Activated T-cell treated with anti-CD3 and anti-CD28 coated beads, Interleukin-2, amount 50 U/mL, for 24 hours (primary cell): ENCODE measurements around the gene SLC2A1.

Source experiments
- DNase-seq: peaks from one replicate; pipeline ENCODE4 v3.0.0-alpha.2; 2020
- H3K27ac Mint-ChIP-seq: 2 replicates; pipeline ENCODE4 v1.8.0; 2020; ENCODE audit warnings: mild to moderate bottlenecking, mixed read lengths
- H3K27me3 Mint-ChIP-seq: 2 replicates; pipeline ENCODE4 v1.8.0; 2020; ENCODE audit warnings: mixed read lengths
- H3K36me3 Mint-ChIP-seq: 2 replicates; pipeline ENCODE4 v1.8.0; 2020; ENCODE audit warnings: low read depth, mixed read lengths
- H3K4me1 Mint-ChIP-seq: 2 replicates; pipeline ENCODE4 v1.8.0; 2020; ENCODE audit warnings: low read depth, mixed read lengths
- H3K4me3 Mint-ChIP-seq: 2 replicates; pipeline ENCODE4 v1.8.0; 2020; ENCODE audit warnings: mild to moderate bottlenecking, moderate library complexity, mixed read lengths
- H3K9me3 Mint-ChIP-seq: 2 replicates; pipeline ENCODE4 v1.8.0; 2020; ENCODE audit warnings: mixed read lengths

The SLC2A1 gene

DNA sequence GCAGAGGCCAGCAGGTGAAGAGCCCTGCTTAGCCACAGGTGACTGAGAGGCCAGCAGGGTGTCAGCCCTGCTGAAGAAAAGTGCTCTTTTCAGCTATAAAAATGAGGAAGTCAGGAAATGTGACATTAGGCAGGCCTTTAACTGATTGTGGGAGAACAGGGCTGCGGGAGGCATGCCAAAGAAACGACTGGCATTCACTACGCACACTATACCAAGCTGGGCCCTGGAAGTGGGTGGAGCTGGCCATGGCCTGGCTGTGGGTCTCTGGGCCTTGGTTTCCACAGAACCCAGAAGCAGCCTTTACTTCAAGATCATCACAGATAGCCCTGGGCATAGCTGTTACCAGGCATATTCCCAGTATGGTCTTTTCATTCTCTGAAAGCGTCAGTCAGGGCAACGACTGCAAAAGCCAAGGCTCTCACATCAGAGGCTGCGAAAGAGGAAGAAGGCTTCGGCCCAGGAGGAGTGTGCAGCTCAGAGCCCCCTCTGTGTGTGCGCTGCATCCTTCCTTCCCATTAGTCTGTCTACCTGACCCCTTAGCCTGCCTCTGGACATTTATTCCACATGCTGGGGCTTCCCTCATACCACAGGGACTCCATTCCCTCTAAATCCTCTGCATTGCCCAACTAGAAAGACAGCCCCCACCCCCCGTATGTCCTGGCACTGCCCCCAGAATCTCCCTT is 14.3 kb downstream of the SLC2A1 start:
- Mint-ChIP-seq H3K4me3 (no peak overlapping the region), H3K9me3 (no peaks in the 10 kb centered on the region), H3K36me3 (peaks cover 96% of the 10 kb centered on the region), H3K27ac (peak overlapping the region; percentile 86), H3K27me3 (no peaks in the 10 kb centered on the region), H3K4me1 (peaks cover 94% of the 10 kb centered on the region)
- no peak for DNase-seq

DNA sequence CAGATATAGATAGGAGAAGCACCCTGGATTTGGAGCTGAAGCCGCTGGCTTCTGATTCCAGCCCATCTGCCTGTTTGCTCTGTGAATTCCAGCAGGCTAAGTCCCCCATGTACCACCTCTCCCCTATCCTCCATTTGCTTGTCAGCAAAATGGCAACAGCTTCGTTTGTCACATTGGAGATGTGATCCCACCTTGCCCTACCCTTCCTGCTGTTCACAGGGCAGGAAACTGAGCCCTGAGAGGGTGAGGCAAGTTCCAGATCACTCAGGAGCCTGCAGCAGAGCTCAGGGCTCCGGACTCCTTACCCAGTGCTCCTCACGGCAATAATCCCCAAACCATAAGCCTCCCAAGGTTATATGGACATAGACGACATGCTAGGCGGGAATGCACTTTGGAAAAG is 14.9 kb downstream of the SLC2A1 start:
- peaks cover 96% of the 10 kb centered on the region for H3K4me1 Mint-ChIP-seq
- H3K4me3 Mint-ChIP-seq: no peak overlapping the region
- H3K36me3 Mint-ChIP-seq: peaks cover 98% of the 10 kb centered on the region
- no peaks in the 10 kb centered on the region for H3K27me3 Mint-ChIP-seq
- no peaks in the 10 kb centered on the region for H3K9me3 Mint-ChIP-seq
- peak overlapping the region; percentile 86 for H3K27ac Mint-ChIP-seq
- DNase-seq: no peak

DNA sequence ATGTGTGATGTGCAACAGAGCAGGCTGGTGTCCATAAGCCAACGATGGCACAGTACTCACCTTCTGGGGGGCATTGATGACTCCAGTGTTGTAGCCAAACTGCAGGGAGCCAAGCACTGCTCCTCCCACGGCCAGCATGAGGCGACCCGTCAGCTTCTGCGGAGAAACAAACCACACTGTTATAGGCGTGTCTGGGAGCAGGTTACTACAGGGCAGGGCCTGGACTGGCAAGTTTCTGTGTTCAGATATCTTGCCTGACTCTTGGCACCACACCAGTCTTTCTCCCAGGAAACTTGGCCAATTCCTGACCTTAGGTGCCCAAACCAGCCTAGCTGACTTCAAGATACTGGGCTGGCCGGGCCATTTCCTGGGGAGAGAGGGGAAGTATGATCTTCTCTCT is 15.5 kb downstream of the SLC2A1 start:
- peaks cover 98% of the 10 kb centered on the region for H3K4me1 Mint-ChIP-seq
- H3K27me3 Mint-ChIP-seq: no peaks in the 10 kb centered on the region
- H3K27ac Mint-ChIP-seq: peak overlapping the region; percentile 86
- H3K4me3 Mint-ChIP-seq: no peak overlapping the region
- H3K9me3 Mint-ChIP-seq: no peaks in the 10 kb centered on the region
- DNase-seq: no peak
- peaks cover 99% of the 10 kb centered on the region for H3K36me3 Mint-ChIP-seq

DNA sequence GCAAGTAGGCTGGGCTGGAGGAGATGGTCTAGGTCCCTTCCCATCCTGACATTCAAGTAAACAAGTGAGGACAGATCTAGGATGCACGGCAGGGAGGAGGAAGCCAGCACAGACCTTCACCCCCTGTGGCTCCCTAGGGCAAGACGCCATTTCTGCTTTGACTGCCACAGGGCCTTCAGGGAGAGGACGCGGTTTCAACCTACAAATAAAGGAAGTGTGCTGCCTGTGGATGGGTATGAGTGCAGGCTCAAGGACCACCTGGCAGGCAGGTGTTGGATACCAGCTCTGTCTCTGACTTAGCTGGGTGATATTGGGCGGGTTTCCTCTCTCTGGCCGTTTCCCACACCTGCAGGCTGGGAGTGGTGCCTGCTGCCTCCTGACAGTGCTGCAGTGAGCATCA is 16.2 kb downstream of the SLC2A1 start:
- peak overlapping the region; percentile 86 for H3K27ac Mint-ChIP-seq
- H3K4me3 Mint-ChIP-seq: no peak overlapping the region
- H3K36me3 Mint-ChIP-seq: peaks cover 99% of the 10 kb centered on the region
- H3K27me3 Mint-ChIP-seq: no peaks in the 10 kb centered on the region
- H3K9me3 Mint-ChIP-seq: no peaks in the 10 kb centered on the region
- DNase-seq: no peak
- H3K4me1 Mint-ChIP-seq: peaks cover 98% of the 10 kb centered on the region

DNA sequence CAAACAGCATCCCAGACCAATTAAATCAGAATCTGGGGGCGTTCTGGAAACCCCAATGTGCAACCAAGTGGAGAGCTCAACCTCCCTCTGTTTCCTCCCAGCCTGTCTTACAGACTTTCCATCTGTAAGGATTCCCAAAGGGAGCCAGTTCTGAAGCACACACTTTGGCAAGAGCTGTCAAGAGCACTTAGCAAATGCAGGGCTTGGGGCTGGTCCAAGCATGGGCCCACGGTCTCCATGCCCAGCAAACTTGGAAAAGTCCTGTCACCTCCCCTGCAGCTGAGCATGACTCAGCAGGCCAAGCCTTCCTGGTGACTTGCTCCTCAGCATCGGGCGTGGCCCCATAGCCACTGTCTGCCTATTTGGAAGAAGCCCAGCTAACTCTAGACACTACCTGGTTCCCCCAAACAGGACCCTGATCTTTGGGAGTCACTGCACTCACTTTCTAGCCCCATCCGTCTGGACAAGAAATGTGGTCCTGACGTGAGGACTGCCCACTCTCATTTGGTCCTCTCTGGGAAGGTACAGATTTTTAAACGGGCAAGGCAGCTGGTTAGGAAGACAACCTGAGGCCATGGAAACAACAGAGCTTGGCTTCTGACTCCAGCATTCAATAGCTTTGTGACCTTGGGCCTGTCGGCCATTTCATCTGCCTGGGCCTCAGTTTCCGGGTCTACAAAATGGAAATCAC is 16.9 kb downstream of the SLC2A1 start:
- DNase-seq: no peak
- Mint-ChIP-seq H3K4me1 (peaks cover 98% of the 10 kb centered on the region), H3K27ac (peak overlapping the region; percentile 86), H3K9me3 (no peaks in the 10 kb centered on the region), H3K36me3 (peaks cover 99% of the 10 kb centered on the region), H3K4me3 (no peak overlapping the region), H3K27me3 (no peaks in the 10 kb centered on the region)

DNA sequence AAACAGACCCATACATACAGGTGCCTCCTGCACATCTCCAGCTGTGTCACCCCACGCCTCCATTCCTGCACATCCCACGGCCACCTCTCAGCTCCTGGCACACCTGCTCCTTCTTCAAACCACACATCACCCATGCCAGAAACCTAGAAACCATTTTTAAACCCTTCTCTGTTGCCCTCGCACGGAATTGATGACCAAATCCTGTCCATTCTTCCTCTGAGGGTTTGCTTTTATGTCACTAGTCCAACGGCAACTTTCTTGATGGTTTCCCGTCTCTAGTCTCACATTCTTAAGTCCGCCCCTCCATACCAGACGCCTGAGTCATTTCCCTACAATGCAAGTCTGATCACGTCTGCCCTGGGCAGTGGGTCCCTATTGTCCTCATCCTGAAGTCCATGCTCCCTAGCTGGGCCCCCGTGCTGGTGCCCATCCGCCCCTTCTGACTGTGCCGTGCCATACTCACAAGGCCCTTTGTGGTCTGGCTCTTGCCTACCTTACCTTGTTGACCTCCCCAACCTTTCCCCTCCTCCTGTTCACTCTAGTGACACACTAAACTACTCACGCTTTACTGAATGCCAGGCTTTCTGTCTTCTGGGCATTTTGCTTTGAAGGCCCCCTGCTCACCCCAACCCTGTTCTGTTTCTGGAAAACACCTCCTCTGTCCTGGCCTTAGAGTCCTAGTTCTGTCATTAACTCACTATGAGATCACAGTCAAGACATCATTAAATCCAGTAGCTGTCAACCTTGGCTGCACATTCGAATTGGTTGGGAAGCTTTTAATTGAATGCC is 17.6 kb downstream of the SLC2A1 start:
- no peaks in the 10 kb centered on the region for H3K9me3 Mint-ChIP-seq
- peaks cover 99% of the 10 kb centered on the region for H3K36me3 Mint-ChIP-seq

DNA sequence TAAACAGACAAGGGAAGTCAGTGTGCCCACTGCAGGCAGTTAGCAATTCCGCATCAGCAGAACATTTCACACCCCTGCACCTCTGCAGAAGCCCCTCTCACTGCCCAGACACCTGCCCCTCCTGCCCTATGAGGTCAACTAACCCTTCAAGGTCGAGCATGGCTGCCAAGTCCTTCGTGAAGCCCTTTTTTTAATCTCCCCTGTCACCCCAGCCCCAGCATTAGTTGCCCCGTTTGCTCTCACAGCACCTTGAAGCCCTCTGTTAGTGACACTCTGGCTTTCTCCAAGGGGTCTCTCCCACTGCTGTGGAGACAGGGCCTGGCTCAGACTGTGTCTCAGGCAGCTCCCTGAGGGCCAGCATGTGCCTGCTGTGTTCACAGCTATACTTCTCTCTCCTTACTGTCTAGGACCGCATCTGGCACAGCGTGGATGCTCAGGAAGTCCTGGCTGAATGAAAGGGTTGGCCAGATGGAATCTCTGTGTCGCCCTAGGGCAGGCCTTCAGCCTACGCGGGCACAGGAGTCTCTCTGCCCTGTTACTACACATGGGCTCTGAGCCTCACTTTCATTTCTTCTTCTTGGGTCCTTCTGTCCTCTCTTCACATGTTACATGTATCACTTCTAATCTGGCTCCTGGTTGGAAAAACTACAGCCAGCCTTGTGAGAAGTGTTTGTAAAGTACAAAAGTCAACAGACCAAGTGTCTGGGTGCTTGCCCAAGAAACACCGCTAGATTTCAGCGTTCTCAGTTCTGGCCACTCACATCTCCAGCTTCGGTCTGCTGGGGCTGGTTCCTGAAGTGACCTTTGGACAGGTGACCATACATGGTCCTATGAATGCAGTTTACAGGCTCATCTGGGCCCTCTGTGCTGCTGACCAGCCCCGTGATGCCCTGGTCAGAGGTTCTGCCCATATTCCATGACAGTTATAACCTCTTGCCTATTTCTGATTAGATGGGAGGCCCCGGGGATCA is 19.7 kb downstream of the SLC2A1 start:
- no peaks in the 10 kb centered on the region for H3K27me3 Mint-ChIP-seq
- no peak overlapping the region for H3K4me3 Mint-ChIP-seq
- no peaks in the 10 kb centered on the region for H3K9me3 Mint-ChIP-seq
- H3K4me1 Mint-ChIP-seq: peaks cover 98% of the 10 kb centered on the region
- H3K27ac Mint-ChIP-seq: peak overlapping the region; percentile 97
- peak; percentile 27 for DNase-seq
- H3K36me3 Mint-ChIP-seq: peaks cover 100% of the 10 kb centered on the region

More for the DNA sequence above, 17.6 kb downstream of the SLC2A1 start:
- DNase-seq: no peak
- Mint-ChIP-seq H3K27me3 (no peaks in the 10 kb centered on the region), H3K27ac (peak overlapping the region; percentile 86), H3K4me3 (peak overlapping the region; percentile 15), H3K4me1 (peaks cover 98% of the 10 kb centered on the region)

DNA sequence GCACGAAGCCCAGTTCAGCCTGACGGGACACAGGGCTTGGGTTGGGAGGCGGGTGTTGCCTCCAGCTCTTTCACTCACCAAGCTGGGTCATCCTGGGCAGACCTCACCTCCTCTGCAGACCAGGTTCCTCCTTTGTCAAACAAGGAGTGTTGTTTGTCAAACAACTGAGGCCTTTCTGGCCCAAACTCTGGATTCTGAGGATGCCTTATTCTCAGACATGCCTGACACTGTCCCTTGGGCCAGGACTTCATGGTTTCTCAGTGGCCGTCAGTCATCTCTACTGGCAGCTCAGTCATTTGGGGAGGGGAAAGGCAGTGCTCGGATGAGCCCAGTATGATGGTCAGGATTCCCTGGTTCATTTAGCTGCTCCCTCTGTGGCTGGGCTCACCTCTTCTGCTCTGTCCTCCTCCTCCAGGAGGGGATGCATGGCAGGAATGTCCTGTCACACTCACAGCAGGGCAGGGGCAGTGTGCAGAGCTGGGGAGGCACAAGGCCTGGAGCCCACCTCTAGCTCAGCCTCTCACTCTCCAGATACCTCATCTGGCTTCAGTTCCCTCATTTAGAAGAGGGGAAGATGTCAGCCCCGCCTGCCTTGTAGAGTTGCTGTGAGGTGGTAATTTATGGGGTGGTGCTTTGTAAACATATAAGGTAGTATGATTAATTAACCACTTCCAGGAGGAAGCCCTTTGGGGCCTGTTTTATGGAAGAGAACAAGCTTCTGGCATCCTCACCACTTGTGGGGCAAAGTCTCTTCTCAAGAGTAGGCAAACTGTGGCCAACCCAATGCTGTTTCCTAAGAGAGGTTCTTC is 20.6 kb downstream of the SLC2A1 start:
- peaks cover 100% of the 10 kb centered on the region for H3K36me3 Mint-ChIP-seq
- peak; percentile 27 for DNase-seq
- H3K4me3 Mint-ChIP-seq: no peak overlapping the region
- peaks cover 98% of the 10 kb centered on the region for H3K4me1 Mint-ChIP-seq
- peak overlapping the region; percentile 97 for H3K27ac Mint-ChIP-seq
- no peaks in the 10 kb centered on the region for H3K9me3 Mint-ChIP-seq
- no peaks in the 10 kb centered on the region for H3K27me3 Mint-ChIP-seq

DNA sequence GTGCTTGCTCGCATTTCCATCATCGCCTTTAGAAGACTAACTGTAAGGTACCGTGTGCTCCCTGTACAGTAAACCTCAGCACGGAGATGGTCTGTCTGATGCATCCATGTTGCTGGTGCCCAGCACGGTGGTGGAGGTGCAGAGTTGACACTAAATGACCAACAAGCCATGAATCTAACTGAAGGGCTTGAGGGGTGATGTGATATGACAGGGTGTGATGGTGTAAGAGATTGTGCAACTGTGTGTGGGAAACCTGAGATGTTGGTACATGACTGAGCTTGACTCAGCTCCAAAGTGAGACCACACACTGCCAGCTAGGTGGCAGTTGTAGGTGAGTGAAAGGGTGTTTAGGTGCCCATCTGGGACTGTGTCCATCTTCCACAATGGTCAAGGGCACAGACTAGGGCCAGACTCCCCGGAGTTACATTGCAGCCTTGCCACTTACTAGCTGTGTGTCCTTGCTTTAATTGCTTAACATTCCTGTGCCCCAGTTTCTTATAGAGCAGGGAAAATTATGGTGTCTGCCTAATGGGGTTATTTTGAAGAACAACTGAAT is 21.4 kb downstream of the SLC2A1 start:
- Mint-ChIP-seq H3K27ac (peak overlapping the region; percentile 97), H3K4me3 (peak overlapping the region; percentile 38), H3K27me3 (no peaks in the 10 kb centered on the region), H3K9me3 (no peaks in the 10 kb centered on the region), H3K36me3 (peaks cover 100% of the 10 kb centered on the region), H3K4me1 (peaks cover 98% of the 10 kb centered on the region)
- peak; percentile 34 for DNase-seq

DNA sequence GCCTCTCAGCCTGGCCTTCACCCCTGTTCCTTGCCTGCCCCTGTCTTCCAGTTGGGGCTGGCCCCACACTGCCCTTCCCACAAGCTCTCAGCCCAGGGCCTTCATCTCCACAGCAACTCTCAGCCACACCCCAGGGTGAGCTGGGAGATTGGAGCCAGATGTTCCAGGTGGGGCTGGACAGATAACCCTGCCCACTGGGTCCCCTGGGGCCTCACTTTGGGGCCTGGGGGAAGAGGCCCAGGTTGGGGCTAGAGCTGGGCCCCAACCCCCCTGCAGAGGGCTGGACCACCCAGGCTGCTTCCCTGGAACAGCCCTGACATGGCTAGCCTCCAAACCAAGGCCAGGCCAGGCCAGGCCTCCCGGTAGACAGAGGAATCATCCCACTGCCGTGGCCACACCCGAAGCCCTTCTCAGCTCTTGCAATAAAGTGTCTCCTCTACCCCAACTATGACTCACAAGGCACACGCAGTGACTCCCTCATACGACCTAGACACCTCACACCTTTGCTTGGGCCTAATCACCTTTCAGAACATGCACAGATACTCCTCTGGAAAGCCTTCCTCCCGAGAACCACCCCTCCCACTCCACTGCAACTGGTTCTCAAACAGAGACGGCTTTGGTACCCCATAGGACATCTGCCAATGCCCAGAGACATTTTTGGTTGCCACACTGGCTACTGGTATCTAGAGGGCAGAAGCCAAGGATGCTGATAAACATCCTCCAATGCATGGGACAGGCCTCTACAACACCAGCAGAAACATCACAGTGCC is 22.2 kb downstream of the SLC2A1 start:
- Mint-ChIP-seq H3K9me3 (no peaks in the 10 kb centered on the region), H3K4me3 (peak overlapping the region; percentile 38), H3K27ac (peak overlapping the region; percentile 97), H3K36me3 (peaks cover 98% of the 10 kb centered on the region), H3K27me3 (no peaks in the 10 kb centered on the region), H3K4me1 (peaks cover 98% of the 10 kb centered on the region)
- DNase-seq: peak; percentile 54

DNA sequence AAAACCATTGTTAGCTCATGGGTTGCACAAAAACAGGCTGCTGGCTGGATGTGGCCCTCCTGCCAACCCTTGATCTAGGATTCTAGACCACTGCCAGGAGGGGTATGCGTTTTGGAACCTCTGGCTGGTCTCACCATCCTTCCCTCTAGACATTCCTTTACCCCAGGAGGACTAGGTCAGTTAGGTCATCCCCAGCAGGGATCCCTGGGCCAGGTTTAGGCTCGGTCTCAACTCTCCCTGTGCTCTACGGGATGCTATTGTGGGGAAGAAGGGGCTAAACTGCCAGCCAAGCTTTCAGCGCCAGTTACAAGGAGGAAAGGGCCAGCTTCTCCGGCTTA is 22.7 kb downstream of the SLC2A1 start:
- no peaks in the 10 kb centered on the region for H3K9me3 Mint-ChIP-seq
- no peak for DNase-seq
- H3K27ac Mint-ChIP-seq: peak overlapping the region; percentile 97
- no peaks in the 10 kb centered on the region for H3K27me3 Mint-ChIP-seq
- H3K4me3 Mint-ChIP-seq: no peak overlapping the region
- H3K36me3 Mint-ChIP-seq: peaks cover 98% of the 10 kb centered on the region
- peaks cover 98% of the 10 kb centered on the region for H3K4me1 Mint-ChIP-seq

DNA sequence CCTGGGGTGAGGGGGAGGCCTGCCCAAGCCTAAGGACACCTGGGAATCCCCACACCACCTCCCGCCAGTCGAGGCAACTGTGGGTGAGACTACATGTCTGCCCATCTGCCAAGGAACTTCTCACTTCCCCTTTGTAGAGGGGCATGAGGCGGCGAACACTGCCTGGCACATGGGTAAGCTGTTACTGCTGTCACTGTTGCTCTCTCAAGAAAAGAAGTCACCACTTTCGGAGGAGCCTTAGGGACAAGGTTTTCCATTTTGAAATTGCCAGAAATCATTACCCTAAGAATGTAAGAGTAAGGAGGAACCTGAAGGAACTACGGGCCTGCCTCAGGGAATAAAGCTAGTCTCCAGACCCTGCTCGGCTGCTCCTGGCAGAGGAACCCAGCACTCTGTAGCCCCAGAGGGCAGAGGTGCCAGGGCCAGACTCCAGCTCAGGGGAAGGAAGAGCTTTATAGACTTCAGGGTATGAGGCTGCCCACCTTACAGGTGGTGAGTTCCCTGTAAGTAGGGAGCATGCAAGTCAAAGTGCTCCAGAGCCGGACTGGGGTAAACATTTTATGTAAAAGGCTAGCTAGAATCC is 23.3 kb downstream of the SLC2A1 start:
- peaks cover 98% of the 10 kb centered on the region for H3K4me1 Mint-ChIP-seq
- peaks cover 98% of the 10 kb centered on the region for H3K36me3 Mint-ChIP-seq
- no peak for DNase-seq
- H3K27ac Mint-ChIP-seq: peak overlapping the region; percentile 97
- H3K4me3 Mint-ChIP-seq: no peak overlapping the region
- no peaks in the 10 kb centered on the region for H3K9me3 Mint-ChIP-seq
- H3K27me3 Mint-ChIP-seq: no peaks in the 10 kb centered on the region
